ENCODE data around the gene KRT81.

Gene KRT81

GRCh38 chr12:52271158-52271557 lies 20.2 kb downstream of the KRT81 start:
- CTCF ChIA-PET = interaction anchor here (1.1 to 10.1 kb wide), 3 partner anchors 7 to 96 kb away, joined by 3 to 89 read pairs (median 5); no protein-coding TSS in a partner anchor
- no peak for DNase-seq (ENCODE audit: extremely low spot score)
- no peak for TF ChIP-seq CTCF (IDR thresholded peaks at IDR 0.05; ENCODE audit: control extremely low read depth, extremely low read depth, low read depth, missing control alignments)
- POLR2A ChIA-PET = no interaction called here

- POLR2A ChIA-PET = no interaction called here
- TF ChIP-seq CTCF (IDR thresholded peaks at IDR 0.05; ENCODE audit: control extremely low read depth, extremely low read depth, low read depth, missing control alignments) = no peak
- CTCF ChIA-PET = interaction anchor here (0.9 to 10.1 kb wide), 5 partner anchors 8 to 114 kb away, joined by 3 to 89 read pairs (median 3); no protein-coding TSS in a partner anchor
- no peak for DNase-seq (ENCODE audit: extremely low spot score)
These were observed 20.7 kb downstream of the KRT81 start for GRCh38 chr12:52270541-52271070.

- ChIA-PET CTCF (interaction anchor here (1.1 to 10.1 kb wide), 3 partner anchors 10 to 24 kb away, joined by 3 to 89 read pairs (median 3); no protein-coding TSS in a partner anchor), POLR2A (no interaction called here)
- TF ChIP-seq CTCF (IDR thresholded peaks at IDR 0.05; ENCODE audit: control extremely low read depth, extremely low read depth, low read depth, missing control alignments) = no peak
- DNase-seq (ENCODE audit: extremely low spot score) = no peak
These were observed 23.1 kb downstream of the KRT81 start for GRCh38 chr12:52268212-52268611.

DNA sequence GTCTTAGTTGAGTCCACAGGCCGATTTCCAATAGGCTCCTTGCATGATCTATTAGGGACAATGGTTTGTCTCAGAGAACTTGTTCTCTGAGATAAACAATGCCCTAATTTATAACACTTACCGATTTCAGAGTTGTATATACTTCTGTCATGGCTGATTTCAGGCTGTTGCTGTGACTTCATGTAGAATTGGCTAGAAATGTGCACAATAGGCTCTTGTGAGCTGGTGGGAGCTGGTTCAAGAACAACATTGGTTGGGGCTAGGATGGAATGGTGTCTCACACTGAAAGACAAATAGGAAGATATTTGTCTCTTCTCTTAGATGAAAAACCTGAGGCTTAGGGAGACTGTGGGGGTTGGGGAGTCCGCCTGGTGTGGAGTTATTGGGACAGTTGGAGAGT lies 23.6 kb downstream of the KRT81 start:
- ChIA-PET POLR2A (no interaction called here), CTCF (interaction anchor here (1.1 to 10.1 kb wide), 3 partner anchors 11 to 54 kb away, joined by 3 to 89 read pairs (median 5); no protein-coding TSS in a partner anchor)
- TF ChIP-seq CTCF (IDR thresholded peaks at IDR 0.05; ENCODE audit: control extremely low read depth, extremely low read depth, low read depth, missing control alignments) = no peak
- no peak for DNase-seq (ENCODE audit: extremely low spot score)

DNA sequence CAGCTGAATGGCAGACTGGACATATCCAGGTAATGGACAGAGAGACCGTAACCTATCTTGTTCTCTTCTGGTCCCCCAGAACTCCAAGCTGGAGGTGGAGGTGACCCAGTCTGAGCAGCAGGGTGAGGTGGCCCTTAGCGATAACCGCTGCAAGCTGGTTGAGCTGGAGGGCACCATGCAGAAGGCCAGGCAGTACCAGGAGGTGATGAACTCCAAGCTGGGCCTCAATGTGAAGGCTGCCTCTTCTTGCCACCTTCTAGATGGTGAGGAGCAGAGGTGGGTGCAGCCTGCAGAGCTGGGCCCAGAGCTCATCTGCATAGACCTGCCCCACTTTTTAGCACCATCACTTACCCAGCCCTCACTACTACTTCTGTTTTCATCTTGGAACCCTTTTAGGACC lies 24.1 kb downstream of the KRT81 start:
- TF ChIP-seq CTCF (IDR thresholded peaks at IDR 0.05; ENCODE audit: control extremely low read depth, extremely low read depth, low read depth, missing control alignments) = no peak
- DNase-seq (ENCODE audit: extremely low spot score) = no peak
- POLR2A ChIA-PET = no interaction called here
- CTCF ChIA-PET = interaction anchor here (0.8 to 10.1 kb wide), 4 partner anchors 11 to 242 kb away, joined by 3 to 89 read pairs (median 4); no protein-coding TSS in a partner anchor

DNA sequence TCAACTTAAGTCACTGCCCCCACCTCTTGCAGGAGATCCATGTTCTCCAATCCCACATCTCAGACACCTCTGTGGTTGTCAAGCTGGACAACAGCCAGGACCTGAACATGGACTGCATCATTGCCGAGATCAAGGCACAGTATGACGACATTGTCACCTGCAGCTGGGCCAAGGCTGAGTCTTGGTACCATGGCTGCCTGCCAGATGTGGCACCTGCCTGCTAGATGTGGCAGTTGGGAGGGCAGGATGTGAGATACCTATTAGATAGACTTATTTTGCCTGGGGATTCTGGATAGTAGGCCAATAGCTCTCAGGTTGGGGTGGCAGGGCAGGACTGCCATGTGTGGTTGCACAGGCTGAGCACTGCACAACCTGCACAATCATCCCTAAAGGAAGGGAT lies 24.8 kb downstream of the KRT81 start:
- CTCF ChIA-PET = interaction anchor here (0.8 to 10.1 kb wide), 3 partner anchors 12 to 241 kb away, joined by 3 to 89 read pairs (median 5); no protein-coding TSS in a partner anchor

More for the DNA sequence above, 24.8 kb downstream of the KRT81 start:
- POLR2A ChIA-PET = no interaction called here
- no peak for DNase-seq (ENCODE audit: extremely low spot score)
- TF ChIP-seq CTCF (IDR thresholded peaks at IDR 0.05; ENCODE audit: control extremely low read depth, extremely low read depth, low read depth, missing control alignments) = no peak

Measured in GM10248 (cell line).